Right renal pelvis (tissue), 4 donors: ENCODE data around the gene MAP3K14. TPM values are rescaled to one million over a fixed set of nuclear protein-coding genes. Genes with fewer than 3 reads are reported as not detected.

Experiments used
- DNase-seq, 4 donors: peaks; one replicate each; pipeline ENCODE4 v3.0.0-alpha.2; 2013; ENCODE audit warnings: low read depth in 4 of 4, low spot score in 3 of 4, missing footprints in 1 of 4
- polyA plus RNA-seq, 4 donors: library from polyadenylated mRNA; unstranded; fragments of 120-200 nt; gene quantifications; one replicate each; pipeline ENCODE4 v1.2.1, GENCODE V29; 2013; ENCODE audit not compliant: insufficient read length in 4 of 4

MAP3K14 gene
- polyA plus RNA-seq, 4 donors = 5.2 to 6.4 (median 5.7) TPM

DNA sequence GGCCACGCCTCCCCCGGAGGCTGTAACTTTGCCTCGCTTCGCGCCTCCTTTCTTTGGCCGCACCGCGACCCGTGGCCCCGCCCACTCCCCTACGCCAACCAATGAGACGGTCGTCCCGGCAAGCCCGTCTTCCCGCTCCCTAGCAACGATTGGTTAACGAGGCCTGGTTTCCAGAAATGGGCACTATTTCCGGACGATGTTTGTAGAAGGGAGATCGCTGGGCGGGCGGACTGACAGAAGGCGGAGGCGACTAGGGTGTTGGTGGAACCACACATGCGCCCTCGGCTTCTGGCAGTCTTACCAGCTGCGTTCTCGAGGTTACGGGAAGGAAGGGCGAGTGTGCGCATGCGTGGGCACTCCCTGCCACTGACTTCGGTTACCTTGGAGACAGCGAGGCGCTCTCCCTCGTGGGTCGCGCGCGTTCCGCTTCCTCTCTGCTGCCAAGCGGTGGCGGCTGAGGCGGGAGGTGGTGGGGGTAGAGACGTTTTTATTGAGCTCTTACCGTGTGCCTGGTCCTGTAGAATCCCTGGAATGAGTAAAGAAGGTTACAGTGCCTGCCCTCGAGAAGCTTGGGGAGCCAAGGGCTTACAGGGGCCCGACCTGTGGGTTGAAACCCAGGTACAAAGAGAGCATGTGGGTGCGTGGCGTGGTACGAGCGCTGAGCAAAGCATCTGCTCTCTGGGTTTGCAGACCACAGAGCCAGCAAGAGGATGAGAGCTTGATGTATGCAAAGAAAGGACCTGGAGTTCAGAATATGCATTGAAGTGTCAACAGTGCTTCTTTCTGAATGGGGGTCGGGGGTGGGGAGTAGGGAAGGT, 500 bp upstream of the MAP3K14 start:
- peak; percentile 99 to 100 (median 100) for DNase-seq

DNA sequence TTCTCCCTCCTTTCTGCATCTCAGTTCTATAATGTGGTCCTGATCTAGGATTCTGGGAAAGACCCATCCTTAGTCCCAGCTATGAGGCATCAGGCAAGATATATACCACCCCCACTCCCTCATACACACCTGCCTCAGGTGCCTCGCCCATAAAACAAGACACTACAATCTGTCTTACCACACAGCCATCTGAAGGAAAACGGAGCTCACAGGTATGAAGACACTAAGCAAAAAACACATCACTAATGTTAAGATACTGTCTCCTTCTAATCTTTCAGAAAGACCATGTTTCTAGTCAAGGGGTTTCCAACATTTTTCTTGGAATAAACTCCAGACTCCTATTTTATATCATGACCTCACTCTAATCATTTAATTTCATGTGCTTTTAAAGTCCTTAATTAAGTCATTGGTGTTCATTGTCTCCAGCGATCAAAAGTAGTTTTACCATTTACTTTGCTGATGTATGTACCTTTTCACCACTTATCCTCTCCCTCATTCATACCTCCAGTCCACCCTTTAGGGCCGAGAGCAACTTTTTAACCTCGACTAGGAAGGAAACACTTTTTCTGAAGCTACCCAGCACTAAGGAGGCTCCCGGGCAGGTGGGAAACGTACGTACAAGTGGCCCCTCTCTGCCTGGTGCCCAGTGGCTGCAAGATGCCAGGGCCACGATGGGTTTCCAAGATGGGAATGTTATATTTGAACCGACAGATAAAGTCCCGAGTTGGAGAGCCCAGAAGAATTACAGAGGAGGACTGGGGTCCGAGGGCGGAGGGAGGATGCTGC, 979 bp downstream of the MAP3K14 start:
- DNase-seq = no peak

DNA sequence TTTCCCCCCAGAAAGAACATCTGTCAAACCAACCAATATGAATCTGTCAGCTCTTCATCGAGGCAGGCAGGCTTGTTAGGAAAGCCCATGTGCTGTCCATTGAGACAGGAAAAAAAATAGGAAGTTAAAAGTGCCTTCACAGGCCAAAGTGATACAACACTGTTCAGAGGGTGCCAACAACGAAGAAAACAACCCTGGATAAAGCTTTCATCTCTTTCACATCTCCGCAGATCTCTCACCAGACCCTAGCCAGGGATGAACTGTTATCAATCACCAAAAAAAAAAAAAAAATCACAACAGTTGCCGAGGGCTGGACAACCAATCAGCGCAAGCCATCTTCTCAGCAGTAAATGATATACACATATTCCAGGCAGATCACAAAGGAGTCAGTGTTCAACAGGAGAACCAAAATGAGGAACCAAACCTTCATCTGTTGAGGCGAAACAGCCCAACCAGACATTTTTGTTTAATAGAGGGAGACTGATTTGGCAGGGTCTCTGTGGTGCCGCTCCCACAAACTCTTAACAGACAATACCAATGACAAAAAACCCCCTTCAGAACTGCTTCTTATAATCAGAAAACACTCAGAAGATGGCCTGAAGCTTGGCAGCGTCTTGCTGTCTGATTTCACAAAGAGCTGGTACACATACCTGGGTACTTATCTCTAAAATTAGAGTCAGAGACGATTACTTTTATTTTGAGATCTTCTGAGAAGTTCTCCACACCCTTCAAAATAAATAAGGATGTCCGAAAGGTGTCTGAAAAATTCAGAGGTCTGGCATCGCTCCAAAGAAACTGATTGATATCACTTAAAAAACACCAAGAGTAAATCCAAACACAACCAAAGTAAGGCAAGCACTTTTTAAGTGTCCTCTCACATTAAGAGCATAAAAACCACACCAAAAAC, 1.8 kb downstream of the MAP3K14 start:
- no peak for DNase-seq

DNA sequence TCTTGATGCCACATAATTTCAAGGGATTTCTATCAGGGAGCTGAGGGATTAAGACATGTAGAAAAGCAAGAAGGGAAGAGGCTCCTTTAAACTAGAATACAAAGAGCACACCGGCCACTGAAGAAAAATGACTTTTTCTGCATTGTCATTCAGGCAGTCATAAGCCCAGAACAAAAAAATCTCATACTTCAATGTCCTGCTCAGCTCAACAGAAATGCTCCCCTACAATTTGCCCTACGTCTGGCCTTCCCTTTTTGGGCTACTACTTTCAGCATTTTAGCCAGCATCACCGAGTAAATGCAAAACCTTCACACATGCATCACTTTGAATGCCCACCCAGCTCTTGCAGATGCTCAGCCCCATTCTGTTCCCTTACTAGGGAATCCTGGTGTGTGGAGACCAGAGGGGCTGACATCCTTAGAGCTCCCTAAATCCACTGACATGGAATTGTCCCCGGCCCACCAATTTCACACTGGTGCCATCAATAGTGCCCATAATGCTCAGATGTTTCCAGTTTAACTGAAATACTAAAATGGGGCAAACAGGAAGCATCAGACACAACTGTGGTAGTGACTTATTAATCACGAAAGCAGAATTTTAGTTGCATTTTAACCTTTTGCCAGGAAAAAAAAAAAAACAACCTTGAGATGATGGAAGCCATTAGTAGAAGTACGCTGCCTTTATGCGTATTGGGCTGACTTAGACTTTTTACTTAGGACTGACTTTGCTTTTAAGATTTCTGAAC, 2.7 kb downstream of the MAP3K14 start:
- DNase-seq = no peak

DNA sequence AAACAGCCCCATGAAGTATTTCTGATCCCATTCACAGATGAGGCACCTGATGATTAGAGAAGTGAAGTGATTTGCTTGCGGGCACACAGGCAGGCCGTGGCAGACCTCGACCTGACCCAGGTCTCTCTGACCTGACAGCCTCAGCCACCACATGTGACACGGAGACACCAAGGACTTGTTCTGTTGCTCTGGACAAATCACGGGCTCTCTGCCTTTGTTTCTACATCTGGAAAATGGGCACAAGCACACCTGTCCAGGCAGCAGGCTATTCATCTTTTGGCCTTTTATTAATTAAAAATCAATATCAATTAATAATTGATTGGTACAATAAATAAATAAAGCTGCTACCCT, 3.4 kb downstream of the MAP3K14 start:
- no peak for DNase-seq

DNA sequence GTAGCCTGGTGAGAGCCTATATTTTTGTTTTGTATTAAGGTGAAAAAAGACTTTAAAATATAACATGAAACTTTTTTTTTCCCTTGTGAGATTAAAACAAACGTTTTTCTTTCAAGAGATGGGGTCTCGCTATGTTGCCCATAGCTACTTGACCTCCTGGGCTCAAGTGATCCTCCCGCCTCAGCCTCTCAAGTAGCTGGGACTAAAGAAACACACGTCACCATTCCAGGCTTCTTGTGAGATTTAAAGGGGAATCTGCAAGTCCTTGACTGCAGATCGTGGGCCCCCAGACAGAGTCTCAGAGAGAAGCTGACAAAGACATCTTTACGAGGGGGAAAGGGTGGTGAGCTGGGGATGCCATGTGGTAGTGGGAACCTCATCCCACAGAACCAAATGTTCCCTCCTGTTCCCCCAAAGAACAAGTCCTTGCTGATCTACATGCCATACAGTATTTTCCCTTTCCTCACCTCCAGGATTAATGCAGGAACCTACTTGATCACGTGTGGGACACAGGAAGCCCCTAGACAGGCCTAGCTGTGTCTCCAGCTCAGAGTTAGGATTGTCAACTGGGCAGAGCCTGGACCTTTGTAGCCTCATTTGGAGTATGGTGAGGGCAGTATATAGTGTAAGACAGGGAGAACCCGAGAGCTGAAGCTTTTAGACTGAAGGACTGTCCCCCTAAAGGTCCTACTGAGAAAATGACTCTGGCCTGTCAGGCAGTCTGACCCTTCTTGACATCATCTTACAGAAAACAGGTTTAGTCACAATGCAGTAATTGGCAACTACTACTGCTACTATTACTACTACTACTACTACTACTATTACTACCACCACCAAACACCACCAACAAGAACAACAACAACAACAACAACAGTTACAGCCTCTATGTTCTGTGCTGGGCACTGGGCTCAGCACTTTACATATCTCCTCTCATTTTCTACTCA, 4.1 kb downstream of the MAP3K14 start:
- no peak for DNase-seq

DNA sequence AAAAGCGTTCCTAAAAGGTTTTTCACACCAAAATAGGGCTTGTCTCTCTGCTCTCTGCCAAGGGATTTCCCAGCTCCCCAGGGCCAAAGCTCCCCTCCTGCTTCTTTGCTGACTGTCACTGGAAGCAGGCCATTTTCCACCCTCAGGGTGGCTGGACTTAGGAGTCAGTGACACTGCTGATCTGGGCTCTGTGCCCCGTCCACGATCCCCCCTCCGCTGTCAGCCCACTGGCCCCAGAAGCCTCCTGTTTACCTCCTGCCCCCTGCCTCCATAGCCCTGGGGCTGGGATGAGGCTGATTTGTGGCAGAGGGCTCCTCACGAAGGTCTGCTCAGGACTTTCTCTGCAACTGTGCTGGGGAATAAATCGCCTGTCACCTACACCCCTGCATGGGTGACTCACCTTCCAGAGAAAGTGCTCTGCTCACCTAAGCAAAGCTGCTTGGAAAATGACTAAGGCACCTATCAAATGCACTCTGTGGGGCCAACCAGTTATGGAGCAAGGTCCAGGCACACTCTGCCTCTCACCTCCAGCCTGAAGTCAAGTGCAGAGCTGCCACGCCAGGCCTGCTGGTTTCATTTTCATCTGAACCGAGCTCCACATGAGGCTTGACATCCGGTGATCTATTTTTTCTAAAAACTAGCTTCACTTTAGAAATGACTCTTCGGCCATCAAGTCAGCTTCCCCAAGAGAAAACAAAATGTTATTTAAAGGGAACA, 4.9 kb downstream of the MAP3K14 start:
- DNase-seq = no peak

DNA sequence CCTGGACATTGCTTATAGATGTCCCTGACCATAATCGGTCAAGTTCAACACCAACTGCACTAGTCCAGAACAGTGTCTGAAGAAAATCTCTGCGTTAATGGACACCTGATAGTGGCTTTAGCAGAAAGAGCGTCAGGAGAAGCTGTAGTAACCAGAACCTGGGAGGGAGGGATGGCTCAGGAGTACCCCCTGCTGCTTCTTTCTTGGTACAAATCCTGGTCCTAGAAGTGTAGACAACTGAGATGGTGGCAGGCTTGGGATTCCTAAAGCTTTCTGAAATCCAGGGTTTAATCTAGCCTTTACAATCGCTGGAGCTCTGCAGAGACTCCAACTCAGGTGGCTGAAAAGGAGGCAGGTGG, 5.4 kb downstream of the MAP3K14 start:
- no peak for DNase-seq

DNA sequence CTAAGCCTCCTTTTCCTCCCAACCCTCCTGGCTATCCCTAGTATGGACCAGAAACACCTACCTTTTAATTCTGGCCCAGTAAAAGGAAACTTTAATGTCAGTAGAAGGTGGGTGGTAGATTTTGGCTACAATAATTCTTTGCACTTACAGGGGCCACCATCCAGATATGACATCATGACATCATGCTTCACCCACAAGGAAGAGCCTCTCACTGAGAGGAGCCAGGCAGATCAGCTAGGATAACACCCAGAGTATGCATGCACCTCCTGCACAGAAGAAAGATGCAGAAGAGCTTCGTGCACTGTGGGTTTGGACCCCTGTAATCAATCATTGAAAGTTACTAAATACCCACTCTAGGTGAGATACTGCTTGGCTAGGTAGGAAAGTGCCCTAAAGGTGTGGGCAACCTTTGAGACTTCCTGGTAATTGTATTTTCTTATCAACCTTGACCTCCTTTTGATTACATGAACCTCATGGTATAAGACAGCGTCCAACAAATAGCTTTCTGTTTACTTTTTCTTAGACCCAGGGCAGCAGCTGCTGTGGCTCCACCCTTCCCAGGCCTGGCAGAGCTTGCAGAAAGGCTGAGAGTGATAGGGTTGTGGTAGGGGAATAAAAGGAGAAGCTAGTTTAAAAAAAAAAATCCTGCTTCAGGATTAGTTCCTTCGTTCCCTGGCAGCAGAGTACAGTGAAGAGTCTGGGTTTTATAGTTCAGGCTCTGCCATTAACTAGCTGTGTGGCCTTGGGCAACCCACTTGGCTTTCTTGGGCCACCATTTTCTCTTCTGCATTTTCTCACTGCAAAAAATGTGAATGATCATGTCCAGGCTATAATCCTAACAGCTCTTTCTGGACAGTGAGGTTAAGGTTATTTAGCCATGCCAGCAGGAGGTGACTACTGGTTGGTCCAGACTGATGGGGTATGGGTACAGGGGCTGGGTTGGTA, 6.2 kb downstream of the MAP3K14 start:
- DNase-seq = no peak

DNA sequence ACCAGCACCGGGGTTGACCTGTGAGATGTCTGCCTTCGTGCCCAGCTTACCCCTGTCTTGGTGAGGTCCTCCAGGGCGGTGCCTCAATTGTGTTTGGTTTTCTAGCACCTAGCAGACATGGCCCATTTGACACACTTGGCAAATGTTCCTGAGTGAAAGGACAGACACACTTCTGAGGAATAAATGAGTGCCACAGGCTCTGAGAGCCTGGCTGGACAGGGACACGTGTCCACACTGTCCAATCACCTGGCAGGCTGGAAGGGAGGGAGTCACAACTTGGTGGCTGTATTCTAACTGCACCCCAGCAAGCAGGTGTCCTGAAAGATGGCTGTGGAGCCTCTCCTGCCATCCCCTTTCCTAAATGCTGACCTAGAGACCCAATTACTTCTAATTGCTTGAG, 7.4 kb downstream of the MAP3K14 start:
- no peak for DNase-seq

DNA sequence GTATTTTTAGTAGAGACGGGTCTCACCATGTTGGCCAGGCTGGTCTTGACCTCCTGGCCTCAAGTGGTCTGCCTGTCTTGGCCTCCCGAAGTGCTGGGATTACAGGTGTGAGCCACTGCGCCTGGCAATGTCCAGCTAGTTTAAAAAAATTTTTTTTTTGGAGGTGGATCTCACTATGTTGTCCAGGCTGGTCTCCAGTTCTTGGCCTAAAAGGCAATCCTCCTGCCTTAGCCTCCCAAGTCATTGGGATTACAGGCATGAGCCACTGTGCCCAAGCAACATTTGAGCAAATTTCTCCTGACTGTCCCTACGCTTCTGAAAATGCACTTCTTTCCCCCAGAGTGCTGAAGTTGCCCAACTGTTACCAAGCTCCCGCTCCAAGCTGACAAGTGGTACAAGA, 8.0 kb downstream of the MAP3K14 start:
- no peak for DNase-seq

DNA sequence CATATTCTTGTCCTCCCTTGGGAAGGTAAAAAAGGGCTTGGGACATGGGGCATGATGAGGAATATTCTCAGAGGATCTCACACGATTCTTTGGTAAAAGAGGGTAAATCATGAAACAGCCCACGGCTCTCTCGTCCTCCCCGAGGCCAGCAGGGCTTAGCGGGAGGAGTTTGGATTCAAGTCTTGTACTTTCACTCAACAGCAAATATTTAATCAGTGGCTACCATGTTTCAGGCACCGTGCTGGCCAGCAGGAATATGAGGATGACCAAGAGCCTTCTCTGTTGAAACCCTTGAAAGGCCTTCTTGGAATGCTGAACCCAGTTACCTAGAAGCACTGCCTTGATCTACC, 8.8 kb downstream of the MAP3K14 start:
- DNase-seq = no peak

DNA sequence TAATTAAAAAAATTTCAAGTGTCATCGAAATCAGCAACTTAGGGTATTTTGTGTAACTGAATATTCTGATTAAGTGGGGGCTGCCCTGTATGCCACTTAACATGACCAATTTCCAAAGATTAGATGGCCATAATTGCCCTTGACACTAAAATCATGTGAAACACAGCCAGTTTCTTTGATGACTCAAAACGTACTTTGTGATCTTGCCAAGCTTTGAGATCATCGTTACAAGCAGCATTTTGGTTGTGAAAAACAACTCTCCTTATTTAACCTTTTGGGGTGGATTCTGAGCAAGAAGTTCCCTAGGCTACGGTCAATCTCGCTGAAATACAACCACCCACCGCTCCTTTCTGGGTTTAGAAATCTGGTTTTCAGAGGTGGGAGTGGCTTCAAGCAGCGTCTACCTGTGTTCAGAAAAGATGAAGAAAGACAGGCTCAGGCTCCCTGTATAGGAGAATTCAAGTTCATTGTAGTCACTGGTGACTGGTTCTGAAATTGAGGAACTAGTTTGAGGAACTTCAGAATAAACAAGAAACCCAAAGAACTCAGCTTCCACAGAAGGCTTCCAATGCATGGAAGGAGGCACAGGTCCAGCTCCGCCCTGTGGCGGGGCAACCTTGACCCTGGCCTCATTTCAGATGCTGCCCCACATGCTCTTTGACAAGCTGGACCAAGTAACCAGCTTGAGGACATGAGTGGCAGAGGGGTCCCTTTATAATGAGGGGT, 9.4 kb downstream of the MAP3K14 start:
- DNase-seq = no peak

DNA sequence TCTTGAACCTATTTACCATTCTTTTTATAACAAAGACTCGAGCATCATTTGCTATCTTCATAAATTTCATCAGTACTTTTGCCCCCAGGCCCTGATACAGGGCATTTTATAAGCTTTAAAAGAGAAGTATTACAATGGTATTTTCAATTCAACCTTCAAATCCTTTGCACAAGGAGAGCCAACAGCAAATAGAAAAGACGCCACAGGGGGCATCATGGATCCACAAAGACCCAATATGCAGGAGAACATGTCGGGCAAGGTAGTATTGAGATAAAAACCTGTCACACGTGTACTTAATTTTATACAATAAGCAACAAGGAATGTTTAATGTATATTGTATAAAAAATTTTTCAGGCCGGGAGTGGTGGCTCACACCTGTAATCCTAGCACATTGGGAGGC, 10.2 kb downstream of the MAP3K14 start:
- DNase-seq = no peak

DNA sequence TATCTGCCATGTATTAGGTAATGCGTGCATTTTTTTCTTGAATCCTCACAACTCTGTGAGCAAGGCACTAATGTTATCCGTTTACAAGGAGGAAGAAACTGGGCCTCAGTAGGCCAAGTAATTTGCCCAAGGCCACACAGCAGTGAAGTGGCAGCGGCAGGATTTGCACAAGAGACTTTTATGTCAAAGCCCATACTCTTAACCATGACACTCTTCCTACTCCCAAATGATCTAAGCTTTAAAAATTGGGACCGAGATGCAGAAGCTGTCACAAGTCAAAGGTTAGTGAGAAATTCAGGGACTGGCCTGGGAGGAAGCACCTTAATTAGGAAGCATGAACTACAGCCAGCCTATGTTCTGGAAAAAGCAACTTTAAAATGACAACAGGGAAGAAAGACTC, 10.7 kb downstream of the MAP3K14 start:
- no peak for DNase-seq

DNA sequence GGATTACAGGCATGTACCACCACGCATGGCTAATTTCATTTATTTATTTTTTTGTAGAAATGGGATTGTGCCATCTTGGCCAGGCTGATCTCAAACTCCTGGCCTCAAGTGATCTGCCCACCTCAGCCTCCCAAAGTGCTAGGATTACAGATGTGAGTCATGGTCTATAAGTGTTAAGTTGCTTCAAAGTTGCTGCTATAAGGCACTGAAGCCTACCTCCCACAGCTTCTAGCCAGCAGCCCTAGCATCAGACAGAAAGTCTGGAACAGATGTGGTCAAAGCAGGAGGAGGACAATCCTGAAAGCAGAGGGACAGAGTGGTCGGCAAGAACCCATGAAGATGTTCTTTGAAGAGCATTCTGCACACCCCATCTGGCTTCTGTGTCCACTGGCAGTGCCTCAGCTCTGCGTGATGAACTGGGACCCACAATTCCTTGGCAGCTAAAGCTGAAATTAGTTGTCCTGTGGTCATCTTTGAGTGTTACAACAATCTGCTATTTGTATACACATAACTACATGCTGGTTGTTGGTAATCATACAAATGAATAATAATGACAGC, 11.2 kb downstream of the MAP3K14 start:
- no peak for DNase-seq
